GM18951 (cell line): ENCODE results near the gene BHLHE40.
"Not testable (repeated sequence)": the region's sequence is repeated elsewhere in the genome, so short reads cannot be mapped to it uniquely, and the experiment has no call there.

Experiments
- POLR2A ChIP-seq: IDR thresholded peaks from 4 replicates; pipeline ENCODE4 v1.6.1; 2011; ENCODE audit warnings: mild to moderate bottlenecking; ENCODE audit not compliant: insufficient read length, insufficient read depth; ENCODE audit errors: extremely low read depth
- in situ Hi-C: fragments of 300-500 bp; cut with MboI; formaldehyde crosslinking; loops from one replicate; pipeline ENCODE4 v1.12.0; 2022; ENCODE audit warnings: low sequenced_read_pairs, mixed read lengths, inconsistent platforms; ENCODE audit not compliant: unreplicated experiment

BHLHE40 gene

DNA sequence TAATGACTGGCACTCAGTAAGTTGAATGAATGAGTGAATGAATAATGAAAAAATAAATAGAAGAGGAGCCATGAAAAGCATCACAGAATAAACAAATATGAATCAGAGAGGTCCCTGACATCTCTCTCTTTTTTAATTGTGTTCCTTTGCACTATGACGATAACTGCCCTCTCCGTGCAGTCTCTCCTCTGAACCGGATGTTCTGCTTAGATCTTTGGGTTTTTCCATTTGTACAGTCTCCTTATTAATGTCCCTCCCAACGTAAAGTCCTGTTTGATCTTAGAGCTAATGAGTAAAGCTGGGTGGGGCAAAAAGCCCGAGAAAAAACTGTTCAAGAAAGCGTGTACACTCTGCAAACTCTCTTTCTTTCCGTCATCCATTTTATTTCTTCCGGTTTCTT is 28.3 kb upstream of the BHLHE40 start:
- TF ChIP-seq POLR2A = no peak
- in situ Hi-C loops = no loop called here

DNA sequence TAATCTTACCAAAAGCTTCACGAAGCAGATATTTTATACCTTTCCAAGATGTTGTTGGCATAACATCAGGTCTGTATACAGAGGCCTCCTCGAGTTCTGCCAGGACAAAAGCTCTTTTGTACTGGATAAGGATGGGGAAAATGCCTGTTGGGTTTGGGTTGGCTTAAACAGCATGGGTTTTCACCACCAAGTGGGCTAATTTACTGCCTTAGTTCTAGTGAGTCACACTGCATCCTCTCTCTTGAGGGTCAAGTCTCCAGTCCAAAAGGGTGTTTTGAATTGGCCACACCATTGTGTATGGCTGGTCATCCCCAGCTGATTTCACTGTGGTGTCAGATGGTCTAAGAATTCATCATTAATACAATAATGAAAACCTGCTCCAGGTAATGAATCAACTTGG is 26.1 kb upstream of the BHLHE40 start:
- no peak for TF ChIP-seq POLR2A
- in situ Hi-C loops = no loop called here

DNA sequence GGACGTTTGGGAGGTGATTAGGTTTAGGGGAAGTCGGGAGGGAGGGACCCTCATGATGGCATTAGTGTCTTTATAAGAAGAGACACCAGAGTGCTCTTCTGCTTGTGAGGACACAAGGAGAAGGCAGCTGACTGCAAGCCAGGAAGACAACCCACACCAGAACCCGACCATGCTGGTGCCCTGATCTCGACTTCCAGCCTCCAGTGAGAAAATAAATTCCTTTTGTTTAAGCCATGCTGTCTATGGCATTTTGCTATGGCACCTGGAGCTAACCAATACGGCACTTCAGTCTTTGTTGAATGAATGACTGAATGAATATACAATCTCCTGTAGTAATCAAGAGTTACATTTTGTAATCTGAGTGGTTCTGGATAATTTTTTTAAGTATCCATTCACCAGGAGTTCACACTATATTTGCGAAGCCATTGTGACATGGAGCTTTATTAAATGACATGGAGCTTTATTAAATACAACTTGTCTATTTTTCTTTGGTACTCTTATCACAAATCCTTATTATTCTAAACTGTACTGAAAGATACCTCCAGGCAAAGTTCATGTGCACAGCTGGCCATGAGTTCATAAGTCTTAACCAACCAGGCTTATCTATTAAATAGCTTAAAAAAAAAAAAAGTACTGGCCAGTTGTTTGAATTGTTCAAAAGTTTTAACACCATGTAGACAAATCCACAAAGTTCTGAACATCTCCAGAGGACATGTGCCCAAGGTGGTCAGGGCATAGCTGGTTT is 24.8 kb upstream of the BHLHE40 start:
- no peak for TF ChIP-seq POLR2A
- in situ Hi-C loops = no loop called here

GRCh38 chr3:4956099-4956498 is 23.1 kb upstream of the BHLHE40 start:
- in situ Hi-C loops = no loop called here
- TF ChIP-seq POLR2A = no peak

DNA sequence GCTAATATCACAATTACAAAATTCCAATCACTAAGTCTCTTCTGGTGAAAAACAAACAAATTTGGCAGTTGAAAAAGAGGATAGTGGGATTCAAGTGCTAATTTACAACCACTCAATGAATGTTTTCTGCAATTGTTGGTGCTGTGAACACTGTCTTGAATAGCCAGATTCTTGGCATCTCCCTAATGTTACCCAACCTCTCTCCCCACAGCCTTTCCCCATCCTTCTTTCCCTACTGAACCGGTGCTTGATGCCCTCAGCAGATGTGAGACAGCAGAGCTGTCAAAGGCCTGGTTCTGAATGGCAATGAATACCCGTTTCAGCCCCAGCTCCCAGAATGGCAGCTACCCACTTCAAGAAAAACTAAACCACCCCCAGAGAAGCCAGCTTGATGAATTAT is 22.5 kb upstream of the BHLHE40 start:
- no peak for TF ChIP-seq POLR2A
- in situ Hi-C loops = no loop called here

GRCh38 chr3:4957978-4958377 is 21.3 kb upstream of the BHLHE40 start:
- TF ChIP-seq POLR2A = no peak
- in situ Hi-C loops = no loop called here

DNA sequence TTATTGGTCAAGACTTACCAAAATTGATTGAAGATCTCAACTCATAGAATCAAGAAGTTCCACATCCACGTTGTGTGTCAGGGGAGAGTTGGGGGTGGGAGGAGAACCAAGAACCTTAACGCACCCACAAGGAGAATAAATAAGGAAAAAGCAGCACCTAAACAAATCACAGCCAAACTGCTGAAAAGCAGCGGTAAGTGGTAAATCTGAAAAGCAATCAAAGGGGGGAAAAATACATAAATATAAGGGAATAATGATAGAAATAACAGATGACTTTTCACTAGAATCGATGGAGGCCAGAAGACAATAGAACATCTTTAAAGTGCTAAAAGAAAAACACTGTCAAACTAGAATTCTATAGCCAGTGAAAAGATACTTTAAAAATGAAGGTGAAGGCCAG is 20.1 kb upstream of the BHLHE40 start:
- in situ Hi-C loops = no loop called here
- TF ChIP-seq POLR2A = no peak

DNA sequence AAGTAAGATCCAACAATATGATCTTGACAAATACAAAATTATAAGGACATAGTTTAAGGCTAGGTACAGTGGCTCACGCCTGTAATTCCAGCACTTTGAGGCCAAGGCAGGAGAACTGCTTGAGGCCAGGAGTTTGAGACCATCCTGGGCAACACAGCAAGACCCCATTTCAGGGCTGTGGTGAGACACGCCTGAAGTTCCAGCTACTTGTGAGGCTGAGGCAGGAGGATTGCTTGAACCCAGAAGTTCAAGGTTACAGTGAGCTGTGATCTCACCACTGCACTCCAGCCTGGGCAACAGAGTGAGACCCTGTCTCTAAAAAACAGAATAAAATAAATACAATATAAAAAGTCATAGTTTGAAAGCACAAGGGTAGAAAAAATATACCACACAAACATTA is 17.4 kb upstream of the BHLHE40 start:
- in situ Hi-C loops = not testable (repeated sequence)

GRCh38 chr3:4963669-4964570 is 15.3 kb upstream of the BHLHE40 start:
- in situ Hi-C loops = no loop called here
- no peak for TF ChIP-seq POLR2A

DNA sequence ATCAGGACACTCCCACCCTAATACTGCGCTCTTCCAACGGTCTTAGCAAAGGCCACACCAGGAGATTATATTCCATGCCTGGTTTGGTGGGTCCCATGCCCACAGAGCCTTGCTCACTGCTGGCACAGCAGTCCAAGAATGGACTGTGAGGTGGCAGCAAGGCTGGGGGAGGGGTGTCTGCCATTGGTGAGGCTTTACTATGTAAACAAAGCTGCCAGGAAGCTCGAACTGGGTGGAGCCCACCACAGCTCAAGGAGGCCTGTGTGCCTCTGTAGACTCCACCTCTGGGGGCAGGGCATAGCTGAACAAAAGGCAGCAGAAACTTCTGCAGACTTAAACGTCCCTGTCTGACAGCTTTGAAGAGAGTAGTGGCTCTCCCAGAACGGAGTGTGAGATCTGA is 13.2 kb upstream of the BHLHE40 start:
- in situ Hi-C loops = not testable (repeated sequence)

DNA sequence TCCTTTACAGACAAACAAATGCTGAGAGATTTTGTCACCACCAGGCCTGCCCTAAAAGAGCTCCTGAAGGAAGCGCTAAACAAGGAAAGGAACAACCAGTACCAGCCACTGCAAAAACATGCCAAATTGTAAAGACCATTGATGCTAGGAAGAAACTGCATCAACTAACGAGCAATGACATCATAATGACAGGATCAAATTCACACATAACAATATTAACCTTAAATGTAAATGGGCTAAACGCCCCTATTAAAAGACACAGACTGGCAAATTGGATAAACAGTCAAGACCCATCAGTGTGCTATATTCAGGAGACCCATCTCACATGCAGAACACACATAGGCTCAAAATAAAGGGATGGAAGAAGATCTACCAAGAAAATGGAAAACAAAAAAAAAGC is 11.6 kb upstream of the BHLHE40 start:
- in situ Hi-C loops = not testable (repeated sequence)

- in situ Hi-C loops = loop anchor here (10.0 kb wide), 1 partner anchor 127 kb away; no protein-coding TSS in a partner anchor
Measured at GRCh38 chr3:4971437-4971836, 7.8 kb upstream of the BHLHE40 start.

DNA sequence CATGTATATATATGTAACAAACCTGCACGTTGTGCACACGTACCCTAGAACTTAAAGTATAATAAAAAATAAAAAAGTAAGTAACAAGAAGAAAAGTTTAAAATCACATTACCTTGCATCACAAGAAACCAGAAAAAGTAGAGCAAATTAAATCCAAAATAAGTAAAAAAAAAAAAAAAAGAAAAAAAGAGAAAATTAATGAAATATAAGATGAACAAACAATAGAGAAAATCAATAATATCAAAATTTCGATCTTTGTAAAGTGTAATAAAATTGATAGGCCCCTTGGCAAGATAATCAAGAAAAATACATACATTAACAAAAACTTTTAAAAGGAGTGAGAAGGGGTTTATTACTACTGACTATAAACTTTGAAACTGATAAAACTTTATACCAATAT is 7.4 kb upstream of the BHLHE40 start:
- no peak for TF ChIP-seq POLR2A
- in situ Hi-C loops = loop anchor here (10.0 kb wide), 1 partner anchor 127 kb away; no protein-coding TSS in a partner anchor
